Measurements from ENCODE around the gene TPTE2. TPM values are rescaled to one million over a fixed set of nuclear protein-coding genes. Genes with fewer than 3 reads are reported as not detected.
"Not testable (repeated sequence)": the region's sequence is repeated elsewhere in the genome, so short reads cannot be mapped to it uniquely, and the experiment has no call there.

Gene TPTE2
- total RNA-seq, result under 1 TPM in 1 of 2 donors, not detected in 1; 0.16 TPM

- not testable (repeated sequence) for H3K9me3 Mint-ChIP-seq; ATAC-seq; DNase-seq (ENCODE audit: low spot score in 2 of 2); H3K36me3 Mint-ChIP-seq; H3K27ac Mint-ChIP-seq
These were observed at the start of gene TPTE2 for GRCh38 chr13:19561127-19561582. Gene TPTE2 (minus strand): TSS chr13:19561532. CDS start chr13:19503234, 58,298 bp downstream.

- no peak overlapping the region for H3K27ac Mint-ChIP-seq
- H3K36me3 Mint-ChIP-seq, result peaks cover 17 to 43% of the 10 kb centered on the region in 2 donors
- ATAC-seq (no peak), DNase-seq (ENCODE audit: low spot score in 2 of 2) (no peak)
- peaks cover 0 to 18% of the 10 kb centered on the region in 2 donors for H3K9me3 Mint-ChIP-seq
These were observed 46.3 kb upstream of the TPTE2 start for GRCh38 chr13:19607523-19608078.

DNA sequence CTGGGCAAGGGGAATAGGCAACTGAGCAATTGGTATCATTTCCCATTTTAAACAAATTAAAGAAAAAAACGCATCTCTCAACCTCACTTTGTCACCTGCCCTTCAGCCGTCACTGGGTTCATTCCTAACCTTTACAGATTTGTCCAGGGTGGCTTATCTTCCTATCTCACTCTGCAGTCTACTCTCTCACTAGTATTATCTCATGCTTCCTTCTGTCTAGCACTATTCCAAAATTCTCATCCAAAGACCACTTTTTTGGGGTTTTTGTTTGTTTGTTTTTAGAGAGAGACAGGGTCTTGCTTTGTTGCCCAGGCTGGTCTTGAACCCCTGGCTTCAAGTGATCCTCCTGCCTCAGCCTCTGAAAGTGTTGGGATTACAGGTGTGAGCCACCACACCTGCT is 45.4 kb upstream of the TPTE2 start:
- no peak for DNase-seq (ENCODE audit: low spot score in 2 of 2)
- Mint-ChIP-seq H3K9me3 (peaks cover 0 to 18% of the 10 kb centered on the region in 2 donors), H3K36me3 (peaks cover 17 to 44% of the 10 kb centered on the region in 2 donors), H3K27ac (no peak overlapping the region)
- ATAC-seq, result no peak

DNA sequence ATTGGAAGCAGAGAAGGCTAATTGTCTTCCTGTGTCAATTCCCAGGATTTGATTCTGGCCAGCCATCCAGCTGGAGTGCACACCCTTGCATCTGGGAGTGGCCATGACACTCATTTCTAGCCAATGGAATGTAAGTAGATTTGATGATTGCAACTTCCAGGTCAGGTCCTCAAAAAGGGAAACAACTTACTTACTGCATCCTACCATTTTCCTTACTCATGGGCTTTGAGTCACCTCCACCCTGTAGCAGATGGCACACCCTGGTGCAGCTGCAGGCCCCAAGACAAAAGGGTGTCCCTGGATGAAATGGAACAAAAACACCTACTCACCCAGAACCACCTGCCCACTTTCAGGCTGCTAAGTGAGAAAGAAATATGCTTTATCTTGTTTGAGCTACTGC is 44.8 kb upstream of the TPTE2 start:
- no peak overlapping the region for H3K27ac Mint-ChIP-seq
- peaks cover 0 to 18% of the 10 kb centered on the region in 2 donors for H3K9me3 Mint-ChIP-seq
- peaks cover 17 to 44% of the 10 kb centered on the region in 2 donors for H3K36me3 Mint-ChIP-seq
- ATAC-seq (no peak), DNase-seq (ENCODE audit: low spot score in 2 of 2) (no peak)

GRCh38 chr13:19605161-19605955 is 44.0 kb upstream of the TPTE2 start:
- ATAC-seq, result no peak

DNA sequence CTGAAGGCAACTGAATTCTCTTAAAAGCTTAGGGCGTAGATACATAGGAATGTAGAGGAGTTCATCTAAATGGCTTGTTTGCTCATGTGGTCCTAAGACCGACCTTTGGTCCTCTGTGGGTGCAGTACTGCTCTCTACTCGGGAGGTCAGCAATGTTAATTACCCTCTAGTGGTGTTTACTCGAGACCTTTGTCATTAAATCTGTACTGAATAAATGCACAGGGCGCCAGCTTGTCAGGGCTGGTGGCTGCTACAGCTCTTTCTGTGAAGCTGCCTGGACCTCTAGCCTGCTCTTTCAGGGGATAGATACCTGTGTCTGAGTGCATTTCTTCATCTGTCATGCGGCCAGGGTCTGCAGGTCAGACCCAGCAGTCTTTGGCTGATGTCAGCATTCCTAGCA is 43.0 kb upstream of the TPTE2 start:
- DNase-seq (ENCODE audit: low spot score in 2 of 2), result no peak
- Mint-ChIP-seq H3K36me3 (peaks cover 17 to 38% of the 10 kb centered on the region in 2 donors), H3K27ac (no peak overlapping the region), H3K9me3 (peaks cover 0 to 18% of the 10 kb centered on the region in 2 donors)
- no peak for ATAC-seq

More at GRCh38 chr13:19605161-19605955, 44.0 kb upstream of the TPTE2 start:
- no peak for DNase-seq (ENCODE audit: low spot score in 2 of 2)
- Mint-ChIP-seq H3K36me3 (peaks cover 17 to 38% of the 10 kb centered on the region in 2 donors), H3K27ac (no peak overlapping the region), H3K9me3 (peaks cover 0 to 18% of the 10 kb centered on the region in 2 donors)

DNA sequence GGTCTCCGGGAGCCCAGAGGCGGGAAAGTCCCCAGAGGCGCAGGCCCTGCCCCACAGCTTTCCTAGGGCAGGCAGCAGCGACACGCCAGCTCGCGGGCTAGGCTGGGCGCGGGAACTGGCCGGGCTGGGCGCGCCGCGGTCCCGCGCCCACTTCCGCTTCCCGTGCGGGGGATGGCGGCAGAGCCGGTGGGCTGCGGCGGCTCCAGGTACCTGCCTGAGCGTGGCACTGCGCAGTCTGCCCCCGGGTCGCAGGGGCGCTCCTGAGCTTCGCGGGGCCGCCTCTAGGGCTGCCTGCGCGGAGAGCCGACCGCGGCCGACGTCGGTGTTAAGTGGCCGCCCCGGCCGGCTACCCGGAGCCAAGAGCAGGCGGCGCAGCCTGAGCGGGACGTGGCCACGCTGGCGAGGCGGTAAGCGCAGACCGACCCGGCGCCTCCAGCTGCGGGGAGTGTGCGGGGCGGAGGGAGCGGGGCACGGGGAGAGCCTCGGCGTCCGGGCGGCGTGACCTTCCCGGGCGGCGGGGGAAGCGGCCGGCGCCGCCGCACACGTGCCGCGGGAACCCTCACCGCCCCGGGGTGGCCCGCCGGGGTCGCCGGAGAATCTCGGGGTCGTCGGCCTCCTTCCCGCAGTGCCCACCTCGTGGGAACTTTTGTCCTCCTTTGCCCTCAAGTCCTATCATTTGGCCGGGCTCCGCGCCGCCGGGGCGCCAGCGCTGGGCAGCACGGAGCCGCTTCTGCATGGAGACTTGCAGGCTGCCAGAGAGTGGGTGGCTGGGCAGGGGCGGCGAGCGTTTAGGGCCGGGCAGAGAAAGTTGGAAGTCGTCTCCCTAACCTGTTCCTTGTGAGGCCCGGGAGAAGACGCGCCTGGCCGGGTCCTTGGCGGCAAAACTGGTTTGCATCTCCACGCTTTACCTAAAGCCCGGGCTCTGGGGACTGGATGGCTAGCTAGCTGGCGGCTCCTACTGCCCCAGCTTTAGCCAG is 40.7 kb upstream of the TPTE2 start:
- Mint-ChIP-seq H3K36me3 (peaks cover 12 to 30% of the 10 kb centered on the region in 2 donors), H3K9me3 (peaks cover 0 to 13% of the 10 kb centered on the region in 2 donors), H3K27ac (no peak overlapping the region)
- ATAC-seq (peak; percentile 91 to 95), DNase-seq (ENCODE audit: low spot score in 2 of 2) (peak; percentile 39 to 72)

DNA sequence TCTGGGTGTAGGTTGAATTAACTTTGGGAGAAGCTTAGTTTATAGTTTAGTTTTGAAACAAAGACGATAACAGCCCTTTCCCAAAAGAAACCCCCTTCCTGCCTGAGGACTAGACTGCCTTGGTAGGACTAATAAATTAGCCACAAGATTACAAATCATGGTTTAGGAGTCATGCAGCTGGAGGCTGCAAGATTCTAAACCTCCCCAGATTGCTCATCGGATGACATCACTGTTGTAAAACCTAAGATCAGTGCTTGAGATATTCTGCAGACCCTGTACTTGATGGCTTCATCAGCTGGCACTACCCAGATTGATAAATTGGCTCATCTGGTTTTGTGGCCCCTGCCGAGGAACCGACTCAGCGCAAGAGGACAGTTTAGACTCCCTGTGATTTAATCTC is 36.2 kb upstream of the TPTE2 start:
- H3K9me3 Mint-ChIP-seq, result no peaks in the 10 kb centered on the region

DNA sequence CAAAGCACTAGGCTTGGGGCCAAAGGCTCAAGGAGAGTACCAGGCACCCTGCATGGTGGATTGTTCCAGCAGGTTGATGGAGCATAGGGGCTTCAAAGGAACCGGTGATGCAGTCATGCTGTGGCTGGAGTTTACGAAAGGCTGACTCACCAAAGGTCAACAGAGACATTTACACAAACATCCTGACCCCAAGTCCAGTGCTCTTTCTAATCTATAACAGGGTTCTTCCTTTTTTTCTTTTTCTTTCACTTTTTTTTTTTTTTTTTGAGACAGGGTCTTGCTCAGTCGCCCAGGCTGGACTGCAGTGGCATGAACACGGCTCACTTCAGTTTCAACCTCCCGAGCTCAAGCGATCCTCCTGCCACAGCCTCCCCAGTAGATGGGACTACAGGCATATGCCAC is 35.6 kb upstream of the TPTE2 start:
- Mint-ChIP-seq H3K9me3 (no peaks in the 10 kb centered on the region), H3K36me3 (no peaks in the 10 kb centered on the region), H3K27ac (no peak overlapping the region)
- no peak for DNase-seq (ENCODE audit: low spot score in 2 of 2)
- no peak for ATAC-seq

More for the DNA sequence above, 36.2 kb upstream of the TPTE2 start:
- no peak for DNase-seq (ENCODE audit: low spot score in 2 of 2)
- no peak for ATAC-seq
- Mint-ChIP-seq H3K27ac (no peak overlapping the region), H3K36me3 (no peaks in the 10 kb centered on the region)

DNA sequence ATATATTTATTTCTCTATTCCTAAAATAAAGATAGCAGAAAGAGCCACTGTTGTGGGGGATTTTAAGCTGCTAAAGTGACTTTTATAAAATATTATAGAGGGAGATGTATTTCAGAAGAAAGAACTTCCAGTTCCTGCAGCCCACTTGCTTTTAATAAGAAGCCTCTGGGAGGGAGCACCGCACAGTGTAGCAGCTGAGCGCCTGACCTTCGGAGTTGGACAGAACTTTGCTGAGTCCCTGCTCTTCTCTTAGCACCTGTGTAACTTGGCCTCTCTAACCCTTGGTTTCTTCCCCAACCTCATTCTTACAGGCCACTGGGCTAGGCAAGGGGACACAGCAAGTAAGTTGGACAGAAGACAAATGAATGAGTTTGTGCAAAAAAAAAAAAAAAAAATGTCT is 34.8 kb upstream of the TPTE2 start:
- ATAC-seq (no peak), DNase-seq (ENCODE audit: low spot score in 2 of 2) (no peak)
- Mint-ChIP-seq H3K27ac (no peak overlapping the region), H3K9me3 (no peaks in the 10 kb centered on the region), H3K36me3 (no peaks in the 10 kb centered on the region)

DNA sequence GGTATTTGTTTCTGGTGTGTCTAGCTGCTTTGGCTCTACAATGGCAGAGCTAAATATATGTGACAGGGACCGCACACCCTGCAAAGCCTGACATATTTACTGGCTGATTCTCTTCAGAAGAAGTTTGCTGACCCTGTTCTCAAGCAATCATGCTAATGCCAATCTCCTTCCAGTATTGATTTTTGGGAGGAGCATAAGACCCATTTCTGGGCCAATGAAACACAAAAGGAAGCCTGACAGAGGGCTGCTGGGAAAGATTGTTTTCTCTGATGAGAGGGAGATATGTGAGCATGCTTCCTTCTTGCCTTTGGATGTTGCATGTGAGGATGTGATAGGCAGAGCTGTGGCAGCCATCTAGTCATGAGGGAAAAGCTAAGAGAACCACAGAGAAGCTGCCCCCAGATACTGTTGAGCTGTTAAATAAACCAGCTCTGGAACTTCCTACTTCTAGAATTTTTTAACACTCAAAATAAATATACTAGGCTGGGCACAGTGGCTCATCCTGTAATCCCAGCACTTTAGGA is 31.4 kb upstream of the TPTE2 start:
- H3K27ac Mint-ChIP-seq, result no peak overlapping the region
- H3K36me3 Mint-ChIP-seq, result no peaks in the 10 kb centered on the region
- ATAC-seq, result no peak
- no peaks in the 10 kb centered on the region for H3K9me3 Mint-ChIP-seq
- DNase-seq (ENCODE audit: low spot score in 2 of 2), result no peak

- DNase-seq (ENCODE audit: low spot score in 2 of 2), result no peak
- Mint-ChIP-seq H3K36me3 (no peaks in the 10 kb centered on the region), H3K27ac (no peak overlapping the region), H3K9me3 (no peaks in the 10 kb centered on the region)
- ATAC-seq, result no peak
These were observed 30.5 kb upstream of the TPTE2 start for GRCh38 chr13:19591864-19592263.

GRCh38 chr13:19590423-19590822 is 29.1 kb upstream of the TPTE2 start:
- DNase-seq (ENCODE audit: low spot score in 2 of 2) (no peak), ATAC-seq (no peak)
- no peaks in the 10 kb centered on the region for H3K9me3 Mint-ChIP-seq
- H3K36me3 Mint-ChIP-seq, result no peaks in the 10 kb centered on the region
- no peak overlapping the region for H3K27ac Mint-ChIP-seq

DNA sequence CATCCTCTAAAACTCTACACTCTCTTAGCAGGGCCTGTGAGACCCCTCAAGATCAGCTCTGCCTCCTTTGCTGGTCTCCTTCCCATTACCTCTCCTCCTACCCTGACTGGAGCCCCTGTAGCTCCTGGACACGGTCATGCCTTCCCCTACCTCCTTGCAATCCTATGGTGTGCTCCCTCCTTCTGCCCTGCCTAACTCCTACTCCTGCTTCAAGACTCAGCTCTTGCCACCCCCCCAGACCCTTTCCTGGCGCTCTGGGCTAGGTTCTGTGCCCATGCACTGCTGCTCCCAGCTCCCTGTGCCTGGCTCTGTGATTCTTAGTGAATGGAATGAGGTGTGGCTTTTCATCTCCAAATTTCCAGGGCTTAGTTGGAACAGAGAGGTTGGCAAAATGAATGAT is 28.0 kb upstream of the TPTE2 start:
- Mint-ChIP-seq H3K9me3 (no peaks in the 10 kb centered on the region), H3K36me3 (no peaks in the 10 kb centered on the region), H3K27ac (no peak overlapping the region)
- ATAC-seq, result no peak
- no peak for DNase-seq (ENCODE audit: low spot score in 2 of 2)

- H3K27ac Mint-ChIP-seq, result peak overlapping the region in 1 of 2 donors; percentile 88
- DNase-seq (ENCODE audit: low spot score in 2 of 2) (peak in 1 of 2 donors; percentile 28), ATAC-seq (peak; percentile 38 to 67)
- H3K9me3 Mint-ChIP-seq, result no peaks in the 10 kb centered on the region
- no peaks in the 10 kb centered on the region for H3K36me3 Mint-ChIP-seq
These were observed 26.4 kb upstream of the TPTE2 start for GRCh38 chr13:19587635-19588300.
